OCI-LY3 (cell line): ENCODE results near the gene RRAGD.

Source experiments
- H2AFZ ChIP-seq: fragments of 200-600, 300-600 bp; shearing (Covaris generic); 2 replicates; pipeline ENCODE4 v1.6.0; 2014; ENCODE audit warnings: antibody characterized with exemption, low read depth, low read length
- H3K27ac ChIP-seq: fragments of 200-600, 300-600 bp; sonication (generic); 2 replicates; pipeline ENCODE4 v1.5.1; 2014; ENCODE audit warnings: mild to moderate bottlenecking, low read length, moderate library complexity, mixed read lengths
- H3K27me3 ChIP-seq: fragments of 200-600, 300-600 bp; sonication (generic); 2 replicates; pipeline ENCODE4 v1.6.1; 2014; ENCODE audit warnings: low read depth, low read length, mixed read lengths
- H3K36me3 ChIP-seq: fragments of 200-600, 300-600 bp; sonication (generic); replicated peaks from 2 replicates; pipeline ENCODE3; 2014; ENCODE audit warnings: low read depth, low read length, mixed read lengths
- H3K4me1 ChIP-seq: fragments of 300-600, 200-600 bp; sonication (generic); 2 replicates; pipeline ENCODE4 v1.6.1; 2014; ENCODE audit warnings: low read length, mixed read lengths
- H3K4me2 ChIP-seq: fragments of 200-600, 300-600 bp; sonication (generic); 2 replicates; pipeline ENCODE4 v1.6.1; 2014; ENCODE audit warnings: low read length, mixed read lengths
- H3K4me3 ChIP-seq: fragments of 300-600, 200-600 bp; sonication (generic); 2 replicates; pipeline ENCODE4 v1.5.1; 2014; ENCODE audit warnings: antibody characterized with exemption, mild to moderate bottlenecking, low read length, moderate library complexity
- H3K79me2 ChIP-seq: fragments of 300-600, 200-600 bp; shearing (Covaris generic); 2 replicates; pipeline ENCODE4 v1.6.1; 2014; ENCODE audit warnings: mild to moderate bottlenecking, low read length, mixed read lengths
- H3K9ac ChIP-seq: fragments of 300-600, 200-600 bp; shearing (Covaris generic); 2 replicates; pipeline ENCODE4 v1.6.0; 2014; ENCODE audit warnings: mild to moderate bottlenecking, low read length, moderate library complexity
- H3K9me3 ChIP-seq: fragments of 200-600, 300-600 bp; shearing (Covaris generic); 2 replicates; pipeline ENCODE4 v1.6.1; 2014; ENCODE audit warnings: low read length, mixed read lengths; ENCODE audit not compliant: insufficient read depth
- H4K20me1 ChIP-seq: fragments of 200-600, 300-600 bp; sonication (generic); 2 replicates; pipeline ENCODE4 v1.6.1; 2016; ENCODE audit warnings: low read length, mixed read lengths; ENCODE audit not compliant: insufficient read depth
- CTCF ChIP-seq: fragments of 200-600, 300-600 bp; sonication (generic); IDR thresholded peaks from 2 replicates; pipeline ENCODE4 v1.5.1; 2014; ENCODE audit warnings: antibody characterized with exemption, low read length, low read depth
- EZH2phosphoT487 ChIP-seq: fragments of 200-600 bp; shearing (Covaris generic); IDR thresholded peaks from 2 replicates; pipeline ENCODE4 v1.6.1; 2018; ENCODE audit warnings: antibody characterized with exemption, mixed run types, low read depth

Gene RRAGD

GRCh38 chr6:89440200-89440599, 28.1 kb upstream of the RRAGD start:
- no peaks in the 10 kb centered on the region for H4K20me1 ChIP-seq
- no peaks in the 10 kb centered on the region for H3K9me3 ChIP-seq
- no peak overlapping the region for H3K4me2 ChIP-seq
- no peaks in the 10 kb centered on the region for H3K36me3 ChIP-seq
- no peak overlapping the region for H3K4me3 ChIP-seq
- H3K79me2 ChIP-seq, result no peaks in the 10 kb centered on the region
- H3K27ac ChIP-seq, result no peak overlapping the region
- no peak overlapping the region for H2AFZ ChIP-seq
- H3K27me3 ChIP-seq, result no peaks in the 10 kb centered on the region; the same call in 1 of the 2 replicates
- peaks cover 3% of the 10 kb centered on the region for H3K4me1 ChIP-seq
- H3K9ac ChIP-seq, result no peak overlapping the region
- TF ChIP-seq EZH2phosphoT487 (no peak), CTCF (no peak)

- Histone ChIP-seq H4K20me1 (no peaks in the 10 kb centered on the region), H3K27me3 (peaks cover 1% of the 10 kb centered on the region), H3K9me3 (no peaks in the 10 kb centered on the region), H3K9ac (no peak overlapping the region), H3K36me3 (no peaks in the 10 kb centered on the region), H2AFZ (no peak overlapping the region), H3K4me1 (peaks cover 3% of the 10 kb centered on the region), H3K27ac (no peak overlapping the region), H3K79me2 (no peaks in the 10 kb centered on the region), H3K4me3 (no peak overlapping the region), H3K4me2 (no peak overlapping the region)
- TF ChIP-seq EZH2phosphoT487 (no peak), CTCF (no peak)
Observed at GRCh38 chr6:89439014-89439413, 26.9 kb upstream of the RRAGD start.

GRCh38 chr6:89438248-89438647, 26.2 kb upstream of the RRAGD start:
- Histone ChIP-seq H4K20me1 (no peaks in the 10 kb centered on the region), H3K4me2 (no peak overlapping the region), H3K4me1 (no peaks in the 10 kb centered on the region), H3K4me3 (no peak overlapping the region), H3K36me3 (no peaks in the 10 kb centered on the region), H2AFZ (no peak overlapping the region), H3K27me3 (peaks cover 6% of the 10 kb centered on the region), H3K27ac (no peak overlapping the region), H3K9me3 (no peaks in the 10 kb centered on the region), H3K79me2 (no peaks in the 10 kb centered on the region), H3K9ac (no peak overlapping the region)
- no peak for TF ChIP-seq CTCF
- no peak for TF ChIP-seq EZH2phosphoT487

GRCh38 chr6:89436226-89436625, 24.2 kb upstream of the RRAGD start:
- H3K4me2 ChIP-seq, result no peak overlapping the region
- H2AFZ ChIP-seq, result no peak overlapping the region
- no peaks in the 10 kb centered on the region for H3K36me3 ChIP-seq
- no peaks in the 10 kb centered on the region for H4K20me1 ChIP-seq
- TF ChIP-seq EZH2phosphoT487, result no peak
- no peak for TF ChIP-seq CTCF
- H3K27ac ChIP-seq, result no peak overlapping the region
- H3K4me3 ChIP-seq, result no peak overlapping the region
- no peak overlapping the region for H3K9ac ChIP-seq
- H3K79me2 ChIP-seq, result no peaks in the 10 kb centered on the region
- H3K27me3 ChIP-seq, result peaks cover 6% of the 10 kb centered on the region
- peaks cover 4% of the 10 kb centered on the region; the same call in 1 of the 2 replicates for H3K4me1 ChIP-seq
- H3K9me3 ChIP-seq, result no peaks in the 10 kb centered on the region
